Gastrocnemius medialis (tissue), 4 donors: ENCODE results near the gene EEF2KMT.

ENCODE experiments used
- CTCF ChIP-seq, 5 experiments: fragments of 450-650 bp in 3 of 5; fragments of 200-600 bp in 2 of 5; sonication (generic) in 2 of 5; IDR thresholded peaks in 4 of 5; conservative IDR thresholded peaks in 1 of 5; 1 replicate in 4 of 5; 2 replicates in 1 of 5; pipeline ENCODE4 v1.5.1; 2016 to 2019; ENCODE audit warnings: antibody characterized with exemption in 5 of 5, mild to moderate bottlenecking in 3 of 5, moderate library complexity in 3 of 5
- POLR2A ChIP-seq, 2 donors: fragments of 450-650 bp; IDR thresholded peaks; one replicate each; pipeline ENCODE4 v1.6.1; 2017; ENCODE audit warnings: antibody characterized with exemption in 2 of 2, mild to moderate bottlenecking in 2 of 2, moderate library complexity in 2 of 2

- no peak for TF ChIP-seq CTCF (IDR thresholded peaks at IDR 0.05 in 4 of 5, conservative IDR thresholded peaks at IDR 0.05 in 1 of 5)
- no peak for TF ChIP-seq POLR2A (IDR thresholded peaks at IDR 0.05)
Measured at GRCh38 chr16:5072334-5073278, 25.0 kb downstream of the EEF2KMT start.
